ENCODE measurements around the gene HPCA. TPM values are rescaled to one million over a fixed set of nuclear protein-coding genes. Genes with fewer than 3 reads are reported as not detected.

HPCA gene
- total and polyA plus RNA-seq, 2 donors: 0.24 to 0.34 TPM

- 25% methylated on average over 8 of the region's 8 CpGs for whole genome bisulfite sequencing
- H3K4me3 ChIP-seq (ENCODE audit: low read length in 2 of 2): no peak overlapping the region
- peaks cover 0 to 4% of the 10 kb centered on the region in 2 donors for H3K4me1 ChIP-seq (ENCODE audit: control insufficient read depth in 2 of 2, insufficient read depth in 2 of 2, low read length in 2 of 2)
- peaks cover 41 to 94% of the 10 kb centered on the region in 2 donors for H3K27me3 ChIP-seq (ENCODE audit: control insufficient read depth in 2 of 2, insufficient read depth in 1 of 2, low read length in 1 of 2)
- H3K27ac ChIP-seq (ENCODE audit: low read depth in 1 of 2, low read length in 1 of 2): no peak overlapping the region
- H3K9me3 ChIP-seq (ENCODE audit: control insufficient read depth in 2 of 2, insufficient read depth in 1 of 2, low read length in 1 of 2): peaks cover 0 to 3% of the 10 kb centered on the region in 2 donors
- DNase-seq (ENCODE audit: low read depth in 6 of 9, low spot score in 9 of 9): no peak
- H3K36me3 ChIP-seq (ENCODE audit: control insufficient read depth in 2 of 2, insufficient read depth in 2 of 2, low read length in 1 of 2): no peaks in the 10 kb centered on the region
These were observed 651 bp upstream of the HPCA start for GRCh38 chr1:32885676-32886003.

- H3K9me3 ChIP-seq (ENCODE audit: control insufficient read depth in 2 of 2, insufficient read depth in 1 of 2, low read length in 1 of 2): peaks cover 0 to 3% of the 10 kb centered on the region in 2 donors
- H3K27me3 ChIP-seq (ENCODE audit: control insufficient read depth in 2 of 2, insufficient read depth in 1 of 2, low read length in 1 of 2): peaks cover 43 to 94% of the 10 kb centered on the region in 2 donors
- WGBS: 53% methylated on average over 19 of the region's 19 CpGs
- no peaks in the 10 kb centered on the region for H3K36me3 ChIP-seq (ENCODE audit: control insufficient read depth in 2 of 2, insufficient read depth in 2 of 2, low read length in 1 of 2)
- H3K4me1 ChIP-seq (ENCODE audit: control insufficient read depth in 2 of 2, insufficient read depth in 2 of 2, low read length in 2 of 2): peaks cover 0 to 4% of the 10 kb centered on the region in 2 donors
- H3K4me3 ChIP-seq (ENCODE audit: low read length in 2 of 2): no peak overlapping the region
- H3K27ac ChIP-seq (ENCODE audit: low read depth in 1 of 2, low read length in 1 of 2): no peak overlapping the region
- no peak for DNase-seq (ENCODE audit: low read depth in 6 of 9, low spot score in 9 of 9)
These were observed 630 bp downstream of the HPCA start for GRCh38 chr1:32886828-32887414.

GRCh38 chr1:32887623-32888022 is 1.3 kb downstream of the HPCA start:
- Histone ChIP-seq H3K9me3 (ENCODE audit: control insufficient read depth in 2 of 2, insufficient read depth in 1 of 2, low read length in 1 of 2) (peaks cover 3 to 7% of the 10 kb centered on the region in 2 donors), H3K4me1 (ENCODE audit: control insufficient read depth in 2 of 2, insufficient read depth in 2 of 2, low read length in 2 of 2) (peaks cover 0 to 4% of the 10 kb centered on the region in 2 donors), H3K27me3 (ENCODE audit: control insufficient read depth in 2 of 2, insufficient read depth in 1 of 2, low read length in 1 of 2) (peaks cover 50 to 94% of the 10 kb centered on the region in 2 donors), H3K4me3 (ENCODE audit: low read length in 2 of 2) (no peak overlapping the region), H3K27ac (ENCODE audit: low read depth in 1 of 2, low read length in 1 of 2) (no peak overlapping the region), H3K36me3 (ENCODE audit: control insufficient read depth in 2 of 2, insufficient read depth in 2 of 2, low read length in 1 of 2) (no peaks in the 10 kb centered on the region)
- WGBS: 82% methylated on average over 12 of the region's 12 CpGs
- DNase-seq (ENCODE audit: low read depth in 6 of 9, low spot score in 9 of 9): no peak

- DNase-seq (ENCODE audit: low read depth in 6 of 9, low spot score in 9 of 9): no peak
- 81% methylated on average over 3 of the region's 3 CpGs for WGBS
- H3K27ac ChIP-seq (ENCODE audit: low read depth in 1 of 2, low read length in 1 of 2): no peak overlapping the region
- H3K4me1 ChIP-seq (ENCODE audit: control insufficient read depth in 2 of 2, insufficient read depth in 2 of 2, low read length in 2 of 2): peaks cover 0 to 4% of the 10 kb centered on the region in 2 donors
- peaks cover 54 to 96% of the 10 kb centered on the region in 2 donors for H3K27me3 ChIP-seq (ENCODE audit: control insufficient read depth in 2 of 2, insufficient read depth in 1 of 2, low read length in 1 of 2)
- no peak overlapping the region for H3K4me3 ChIP-seq (ENCODE audit: low read length in 2 of 2)
- H3K36me3 ChIP-seq (ENCODE audit: control insufficient read depth in 2 of 2, insufficient read depth in 2 of 2, low read length in 1 of 2): no peaks in the 10 kb centered on the region
- peaks cover 5 to 7% of the 10 kb centered on the region in 2 donors for H3K9me3 ChIP-seq (ENCODE audit: control insufficient read depth in 2 of 2, insufficient read depth in 1 of 2, low read length in 1 of 2)
These were observed 1.8 kb downstream of the HPCA start for GRCh38 chr1:32888134-32888533.

- Histone ChIP-seq H3K36me3 (ENCODE audit: control insufficient read depth in 2 of 2, insufficient read depth in 2 of 2, low read length in 1 of 2) (no peaks in the 10 kb centered on the region), H3K9me3 (ENCODE audit: control insufficient read depth in 2 of 2, insufficient read depth in 1 of 2, low read length in 1 of 2) (peaks cover 5 to 7% of the 10 kb centered on the region in 2 donors), H3K4me3 (ENCODE audit: low read length in 2 of 2) (no peak overlapping the region), H3K4me1 (ENCODE audit: control insufficient read depth in 2 of 2, insufficient read depth in 2 of 2, low read length in 2 of 2) (peaks cover 0 to 7% of the 10 kb centered on the region in 2 donors), H3K27ac (ENCODE audit: low read depth in 1 of 2, low read length in 1 of 2) (no peak overlapping the region), H3K27me3 (ENCODE audit: control insufficient read depth in 2 of 2, insufficient read depth in 1 of 2, low read length in 1 of 2) (peaks cover 61 to 96% of the 10 kb centered on the region in 2 donors)
- 94% methylated on average over 24 of the region's 24 CpGs for WGBS
- no peak for DNase-seq (ENCODE audit: low read depth in 6 of 9, low spot score in 9 of 9)
These were observed 2.6 kb downstream of the HPCA start for GRCh38 chr1:32888677-32889420.

GRCh38 chr1:32889731-32890278 is 3.5 kb downstream of the HPCA start:
- Histone ChIP-seq H3K27ac (ENCODE audit: low read depth in 1 of 2, low read length in 1 of 2) (no peak overlapping the region), H3K9me3 (ENCODE audit: control insufficient read depth in 2 of 2, insufficient read depth in 1 of 2, low read length in 1 of 2) (peaks cover 5 to 7% of the 10 kb centered on the region in 2 donors), H3K4me3 (ENCODE audit: low read length in 2 of 2) (no peak overlapping the region), H3K27me3 (ENCODE audit: control insufficient read depth in 2 of 2, insufficient read depth in 1 of 2, low read length in 1 of 2) (peaks cover 64 to 96% of the 10 kb centered on the region in 2 donors), H3K4me1 (ENCODE audit: control insufficient read depth in 2 of 2, insufficient read depth in 2 of 2, low read length in 2 of 2) (peaks cover 0 to 7% of the 10 kb centered on the region in 2 donors), H3K36me3 (ENCODE audit: control insufficient read depth in 2 of 2, insufficient read depth in 2 of 2, low read length in 1 of 2) (no peaks in the 10 kb centered on the region)
- WGBS: 96% methylated on average over 3 of the region's 3 CpGs
- DNase-seq (ENCODE audit: low read depth in 6 of 9, low spot score in 9 of 9): no peak

- WGBS: 95% methylated on average over 7 of the region's 7 CpGs
- H3K4me3 ChIP-seq (ENCODE audit: low read length in 2 of 2): no peak overlapping the region
- H3K9me3 ChIP-seq (ENCODE audit: control insufficient read depth in 2 of 2, insufficient read depth in 1 of 2, low read length in 1 of 2): peaks cover 5 to 6% of the 10 kb centered on the region in 2 donors
- peaks cover 0 to 7% of the 10 kb centered on the region in 2 donors for H3K4me1 ChIP-seq (ENCODE audit: control insufficient read depth in 2 of 2, insufficient read depth in 2 of 2, low read length in 2 of 2)
- no peak overlapping the region for H3K27ac ChIP-seq (ENCODE audit: low read depth in 1 of 2, low read length in 1 of 2)
- peaks cover 58 to 96% of the 10 kb centered on the region in 2 donors for H3K27me3 ChIP-seq (ENCODE audit: control insufficient read depth in 2 of 2, insufficient read depth in 1 of 2, low read length in 1 of 2)
- no peaks in the 10 kb centered on the region for H3K36me3 ChIP-seq (ENCODE audit: control insufficient read depth in 2 of 2, insufficient read depth in 2 of 2, low read length in 1 of 2)
- DNase-seq (ENCODE audit: low read depth in 6 of 9, low spot score in 9 of 9): no peak
These were observed 4.4 kb downstream of the HPCA start for GRCh38 chr1:32890516-32891240.

- Histone ChIP-seq H3K27ac (ENCODE audit: low read depth in 1 of 2, low read length in 1 of 2) (no peak overlapping the region), H3K4me3 (ENCODE audit: low read length in 2 of 2) (no peak overlapping the region), H3K27me3 (ENCODE audit: control insufficient read depth in 2 of 2, insufficient read depth in 1 of 2, low read length in 1 of 2) (peaks cover 53 to 95% of the 10 kb centered on the region in 2 donors), H3K4me1 (ENCODE audit: control insufficient read depth in 2 of 2, insufficient read depth in 2 of 2, low read length in 2 of 2) (peaks cover 0 to 7% of the 10 kb centered on the region in 2 donors), H3K9me3 (ENCODE audit: control insufficient read depth in 2 of 2, insufficient read depth in 1 of 2, low read length in 1 of 2) (peaks cover 4 to 5% of the 10 kb centered on the region in 2 donors), H3K36me3 (ENCODE audit: control insufficient read depth in 2 of 2, insufficient read depth in 2 of 2, low read length in 1 of 2) (no peaks in the 10 kb centered on the region)
- WGBS: 98% methylated on average over 1 of the region's 1 CpG
- no peak for DNase-seq (ENCODE audit: low read depth in 6 of 9, low spot score in 9 of 9)
These were observed 4.9 kb downstream of the HPCA start for GRCh38 chr1:32891241-32891570.

GRCh38 chr1:32891630-32892029 is 5.3 kb downstream of the HPCA start:
- H3K36me3 ChIP-seq (ENCODE audit: control insufficient read depth in 2 of 2, insufficient read depth in 2 of 2, low read length in 1 of 2): no peaks in the 10 kb centered on the region
- peaks cover 0 to 6% of the 10 kb centered on the region in 2 donors for H3K4me1 ChIP-seq (ENCODE audit: control insufficient read depth in 2 of 2, insufficient read depth in 2 of 2, low read length in 2 of 2)
- DNase-seq (ENCODE audit: low read depth in 6 of 9, low spot score in 9 of 9): no peak
- no peak overlapping the region for H3K4me3 ChIP-seq (ENCODE audit: low read length in 2 of 2)
- WGBS: 95% methylated on average over 3 of the region's 3 CpGs
- H3K27me3 ChIP-seq (ENCODE audit: control insufficient read depth in 2 of 2, insufficient read depth in 1 of 2, low read length in 1 of 2): peaks cover 49 to 95% of the 10 kb centered on the region in 2 donors
- H3K9me3 ChIP-seq (ENCODE audit: control insufficient read depth in 2 of 2, insufficient read depth in 1 of 2, low read length in 1 of 2): peaks cover 4 to 5% of the 10 kb centered on the region in 2 donors
- no peak overlapping the region for H3K27ac ChIP-seq (ENCODE audit: low read depth in 1 of 2, low read length in 1 of 2)
